Upper lobe of left lung (tissue), 4 donors: ENCODE results near the gene NUTM2G.
"Not testable (repeated sequence)": the region's sequence is repeated elsewhere in the genome, so short reads cannot be mapped to it uniquely, and the experiment has no call there.

Experiments
- POLR2A ChIP-seq, 4 donors: fragments of 450-650 bp; IDR thresholded peaks; one replicate each; pipeline ENCODE4 v1.5.1; 2016 to 2017; ENCODE audit warnings: antibody characterized with exemption in 4 of 4, mild to moderate bottlenecking in 2 of 4
- POLR2AphosphoS5 ChIP-seq, 2 donors: sonication (generic); formaldehyde crosslinking; IDR thresholded peaks; one replicate each; pipeline ENCODE4 v1.5.1; 2017; ENCODE audit warnings: antibody characterized with exemption in 2 of 2
- TF ChIP-seq, protein P1 (sequence below), 6 experiments: fragments of 450-650 bp in 4 of 6; fragments of 200-600 bp in 2 of 6; sonication (generic) in 2 of 6; IDR thresholded peaks; one replicate each; pipeline ENCODE4 v1.5.1; 2016 to 2019; ENCODE audit warnings: antibody characterized with exemption in 6 of 6

GRCh38 chr9:96916531-96916930, 12.1 kb upstream of the NUTM2G start:
- TF ChIP-seq, protein P1, sequence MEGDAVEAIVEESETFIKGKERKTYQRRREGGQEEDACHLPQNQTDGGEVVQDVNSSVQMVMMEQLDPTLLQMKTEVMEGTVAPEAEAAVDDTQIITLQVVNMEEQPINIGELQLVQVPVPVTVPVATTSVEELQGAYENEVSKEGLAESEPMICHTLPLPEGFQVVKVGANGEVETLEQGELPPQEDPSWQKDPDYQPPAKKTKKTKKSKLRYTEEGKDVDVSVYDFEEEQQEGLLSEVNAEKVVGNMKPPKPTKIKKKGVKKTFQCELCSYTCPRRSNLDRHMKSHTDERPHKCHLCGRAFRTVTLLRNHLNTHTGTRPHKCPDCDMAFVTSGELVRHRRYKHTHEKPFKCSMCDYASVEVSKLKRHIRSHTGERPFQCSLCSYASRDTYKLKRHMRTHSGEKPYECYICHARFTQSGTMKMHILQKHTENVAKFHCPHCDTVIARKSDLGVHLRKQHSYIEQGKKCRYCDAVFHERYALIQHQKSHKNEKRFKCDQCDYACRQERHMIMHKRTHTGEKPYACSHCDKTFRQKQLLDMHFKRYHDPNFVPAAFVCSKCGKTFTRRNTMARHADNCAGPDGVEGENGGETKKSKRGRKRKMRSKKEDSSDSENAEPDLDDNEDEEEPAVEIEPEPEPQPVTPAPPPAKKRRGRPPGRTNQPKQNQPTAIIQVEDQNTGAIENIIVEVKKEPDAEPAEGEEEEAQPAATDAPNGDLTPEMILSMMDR (IDR thresholded peaks at IDR 0.05) = not testable (repeated sequence)
- not testable (repeated sequence) for TF ChIP-seq POLR2A, POLR2AphosphoS5 (IDR thresholded peaks at IDR 0.05)
